HG02642 (cell line): ENCODE results near the gene MC1R.

Experiments used
- ATAC-seq: cut with Tn5 transposase; IDR thresholded peaks from one replicate; pipeline ENCODE4 v1.9.1; 2021; ENCODE audit warnings: mild to moderate bottlenecking; ENCODE audit not compliant: unreplicated experiment, poor library complexity

The MC1R gene

DNA sequence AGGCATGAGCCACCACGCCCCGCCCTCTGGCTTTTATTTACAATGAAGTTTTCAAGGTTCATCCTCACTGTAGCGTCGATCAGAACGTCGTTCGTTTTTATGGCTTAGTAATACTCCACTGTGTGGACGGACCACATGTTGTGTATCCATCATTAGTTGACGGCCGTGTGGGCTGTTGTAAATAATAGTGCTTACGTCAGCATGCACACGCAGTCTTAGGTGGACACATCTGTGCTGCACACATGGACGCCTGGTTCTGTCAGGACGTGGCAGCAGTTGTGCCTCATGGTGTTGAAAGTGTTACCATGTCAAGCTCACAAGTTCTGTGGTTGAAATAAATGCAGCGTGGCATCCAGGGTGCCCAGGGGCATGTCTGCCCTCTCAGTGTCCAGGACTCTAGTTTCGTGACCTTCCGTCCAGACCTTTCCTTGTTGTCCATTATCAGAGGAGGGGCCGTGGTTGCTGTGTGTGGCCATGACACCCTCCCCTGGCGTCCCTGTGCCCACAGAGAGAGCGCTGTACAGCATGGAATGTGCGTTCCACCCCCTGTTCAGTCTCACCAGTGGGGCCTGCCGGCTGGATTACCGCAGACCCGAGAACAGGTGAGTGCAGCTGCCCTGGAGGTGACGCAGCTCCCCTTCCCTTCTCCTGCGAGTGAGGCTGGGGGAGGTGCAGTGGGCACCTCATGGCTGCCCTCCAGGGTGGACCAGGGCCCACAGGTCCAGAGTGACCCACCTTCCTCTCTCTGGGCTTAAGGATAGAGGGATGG lies 23.0 kb upstream of the MC1R start:
- no peak for ATAC-seq

- no peak for ATAC-seq
Observed at GRCh38 chr16:89897204-89897603, 21.5 kb upstream of the MC1R start.

DNA sequence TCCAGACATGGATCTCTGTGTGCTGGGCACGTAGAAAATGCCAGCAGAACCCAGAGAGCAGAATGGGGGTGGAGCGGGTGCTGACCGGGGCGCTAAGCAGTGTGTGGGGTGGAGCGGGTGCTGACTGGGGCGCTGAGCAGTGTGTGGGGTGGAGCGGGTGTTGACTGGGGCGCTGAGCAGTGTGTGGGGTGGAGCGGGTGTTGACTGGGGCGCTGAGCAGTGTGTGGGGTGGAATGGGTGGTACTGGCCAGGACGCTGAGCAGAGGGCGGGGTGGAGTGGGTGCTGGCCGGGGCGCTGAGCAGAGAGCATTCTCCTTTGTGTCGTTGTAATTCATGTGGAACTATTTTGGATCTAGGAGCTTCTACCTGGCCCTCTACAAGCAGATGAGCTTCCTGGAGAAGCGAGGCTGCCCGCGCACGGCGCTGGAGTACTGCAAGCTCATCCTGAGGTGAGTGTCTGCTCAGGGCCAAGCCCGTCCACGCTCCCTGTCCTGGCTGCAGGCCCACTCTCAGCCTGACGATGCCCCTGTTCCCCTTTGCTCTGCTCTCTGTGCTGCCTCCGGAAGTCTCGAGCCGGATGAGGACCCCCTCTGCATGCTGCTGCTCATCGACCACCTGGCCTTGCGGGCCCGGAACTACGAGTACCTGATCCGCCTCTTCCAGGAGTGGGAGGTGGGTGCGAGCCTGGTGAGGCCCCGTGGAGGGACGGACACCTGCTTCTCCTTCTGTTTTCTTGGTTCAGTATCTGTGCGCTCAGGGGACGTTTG lies 20.3 kb upstream of the MC1R start:
- ATAC-seq = no peak

DNA sequence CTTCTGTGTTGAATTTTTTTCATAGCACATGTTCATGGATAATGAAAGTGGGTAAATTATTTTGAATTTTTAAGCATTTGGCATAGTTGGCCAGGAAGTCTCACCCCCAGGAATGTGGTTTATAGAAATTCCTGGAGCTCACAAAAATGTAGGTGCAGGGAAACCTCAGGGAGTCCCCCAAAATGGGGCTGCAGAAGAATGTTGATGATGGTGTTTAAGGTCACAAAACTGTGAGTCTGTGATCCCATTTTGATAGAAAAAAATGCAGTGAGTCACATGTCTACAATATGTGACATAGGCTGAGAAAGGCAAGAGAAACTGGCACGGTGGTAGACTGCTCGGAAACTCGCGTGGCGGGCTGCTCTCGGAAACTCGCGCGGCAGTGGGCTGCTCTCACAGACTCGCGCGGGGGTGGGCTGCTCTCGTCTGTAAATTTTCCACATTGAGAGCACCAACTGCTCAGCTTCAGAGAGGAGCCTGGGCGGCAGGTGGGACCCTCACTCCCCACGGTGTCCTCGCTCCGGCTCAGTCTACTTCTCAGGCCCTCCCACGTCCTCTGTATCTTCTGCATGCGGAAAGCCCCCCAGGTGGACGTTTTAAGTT lies 18.7 kb upstream of the MC1R start:
- ATAC-seq = no peak

DNA sequence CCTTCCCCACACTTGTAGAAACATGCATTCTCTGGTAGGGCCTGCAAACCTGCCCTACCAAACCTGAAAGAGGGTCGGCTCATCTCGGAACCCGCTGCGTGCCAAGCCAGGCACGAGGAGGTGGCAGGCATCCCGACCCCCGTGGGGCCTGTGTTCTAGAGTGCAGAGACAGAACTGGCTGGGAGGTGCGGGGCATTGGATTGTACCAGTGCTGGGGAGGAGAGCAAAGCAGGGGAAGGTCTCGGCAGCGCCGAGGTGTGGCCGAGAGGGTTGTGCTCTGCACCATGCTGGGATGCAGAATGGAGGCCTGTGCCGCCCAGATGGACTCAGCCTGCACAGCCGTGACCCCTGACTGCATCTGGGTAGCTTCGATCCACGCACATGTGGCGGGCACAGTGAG lies 17.8 kb upstream of the MC1R start:
- ATAC-seq = no peak

DNA sequence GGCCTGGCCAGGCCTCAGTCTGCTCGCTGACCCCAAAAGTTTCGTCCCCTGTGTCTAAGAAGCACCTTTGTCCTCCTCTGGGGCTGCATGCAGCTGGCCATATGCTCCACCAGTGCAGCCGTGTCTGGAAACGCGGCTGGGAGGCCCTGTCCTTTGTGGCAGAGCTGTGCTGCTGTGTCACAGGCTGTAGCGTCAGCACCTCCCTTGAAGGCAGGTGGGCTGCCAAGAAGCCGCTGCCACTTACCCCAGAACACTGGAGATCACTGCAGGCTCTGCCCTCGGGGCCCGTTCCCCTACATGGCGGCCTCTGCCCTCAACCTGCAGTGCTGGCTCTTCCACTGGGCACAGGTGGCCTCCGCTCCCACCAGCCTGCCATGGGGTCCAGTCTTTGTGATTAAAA lies 15.7 kb upstream of the MC1R start:
- ATAC-seq = no peak

DNA sequence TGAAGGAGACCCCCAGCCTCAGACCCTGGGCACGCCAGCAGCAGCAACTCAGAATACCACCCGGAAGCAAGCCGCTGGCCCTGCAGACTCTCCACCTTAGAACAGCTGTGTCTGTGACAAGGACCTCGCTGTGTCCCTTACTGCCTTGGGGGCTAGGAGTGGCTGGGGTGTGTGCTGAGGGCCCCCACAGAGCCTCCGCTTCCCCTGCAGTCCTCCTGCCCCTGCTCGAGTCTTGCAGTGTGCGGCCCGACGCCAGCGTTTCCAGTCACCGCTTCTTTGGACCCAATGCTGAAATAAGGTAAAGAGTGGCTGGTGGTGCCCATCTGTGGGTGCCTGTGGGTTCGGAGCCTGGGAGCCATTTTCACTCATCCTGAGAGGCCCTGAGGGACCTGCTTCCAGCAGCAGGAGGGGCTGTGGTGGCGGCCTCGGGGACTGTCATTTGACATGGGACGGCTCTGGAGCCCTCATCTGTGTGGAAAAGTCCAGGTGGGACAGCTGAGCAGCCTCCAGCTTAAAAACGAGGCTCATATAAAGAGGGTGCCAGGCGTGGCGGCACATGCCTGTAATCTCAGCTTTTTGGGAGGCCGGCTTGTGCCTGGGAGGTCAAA lies 14.7 kb upstream of the MC1R start:
- no peak for ATAC-seq

GRCh38 chr16:89904606-89905510 lies 13.8 kb upstream of the MC1R start:
- no peak for ATAC-seq

DNA sequence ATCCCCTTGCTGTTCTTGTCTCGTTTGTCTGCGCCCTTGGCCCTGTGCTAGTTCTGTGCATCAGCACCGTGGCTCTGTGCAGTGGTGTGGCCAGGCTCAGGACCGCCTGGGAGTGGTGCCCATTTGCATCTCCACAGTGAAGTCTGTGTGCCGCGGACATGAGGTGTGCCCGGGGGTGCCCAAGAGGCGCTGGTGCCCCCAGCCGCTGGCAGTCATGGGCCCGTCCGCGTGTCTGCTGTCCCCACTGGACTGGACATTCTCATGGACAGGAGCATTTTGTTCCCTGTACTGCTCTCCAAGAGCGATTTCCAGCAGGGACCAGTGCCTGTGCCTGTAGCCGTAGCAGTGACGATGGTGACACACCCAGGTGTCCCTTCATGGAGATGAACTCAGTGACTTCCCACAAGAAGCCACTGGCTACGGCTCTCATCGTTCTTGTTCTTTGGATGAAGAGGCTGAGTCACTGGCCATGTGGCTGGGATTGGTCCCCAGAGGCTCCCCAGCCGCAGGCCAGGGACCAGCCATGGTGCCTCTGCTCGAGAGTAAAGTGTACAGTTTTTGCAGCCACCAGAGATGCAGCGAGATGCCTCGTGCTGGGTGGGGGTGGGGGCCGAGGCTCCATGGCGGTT lies 13.0 kb upstream of the MC1R start:
- ATAC-seq = no peak

- ATAC-seq = no peak
Observed at GRCh38 chr16:89906140-89907025, 12.3 kb upstream of the MC1R start.

- no peak for ATAC-seq
Observed at GRCh38 chr16:89907055-89907814, 11.4 kb upstream of the MC1R start.

GRCh38 chr16:89908236-89908635 lies 10.4 kb upstream of the MC1R start:
- ATAC-seq = no peak

DNA sequence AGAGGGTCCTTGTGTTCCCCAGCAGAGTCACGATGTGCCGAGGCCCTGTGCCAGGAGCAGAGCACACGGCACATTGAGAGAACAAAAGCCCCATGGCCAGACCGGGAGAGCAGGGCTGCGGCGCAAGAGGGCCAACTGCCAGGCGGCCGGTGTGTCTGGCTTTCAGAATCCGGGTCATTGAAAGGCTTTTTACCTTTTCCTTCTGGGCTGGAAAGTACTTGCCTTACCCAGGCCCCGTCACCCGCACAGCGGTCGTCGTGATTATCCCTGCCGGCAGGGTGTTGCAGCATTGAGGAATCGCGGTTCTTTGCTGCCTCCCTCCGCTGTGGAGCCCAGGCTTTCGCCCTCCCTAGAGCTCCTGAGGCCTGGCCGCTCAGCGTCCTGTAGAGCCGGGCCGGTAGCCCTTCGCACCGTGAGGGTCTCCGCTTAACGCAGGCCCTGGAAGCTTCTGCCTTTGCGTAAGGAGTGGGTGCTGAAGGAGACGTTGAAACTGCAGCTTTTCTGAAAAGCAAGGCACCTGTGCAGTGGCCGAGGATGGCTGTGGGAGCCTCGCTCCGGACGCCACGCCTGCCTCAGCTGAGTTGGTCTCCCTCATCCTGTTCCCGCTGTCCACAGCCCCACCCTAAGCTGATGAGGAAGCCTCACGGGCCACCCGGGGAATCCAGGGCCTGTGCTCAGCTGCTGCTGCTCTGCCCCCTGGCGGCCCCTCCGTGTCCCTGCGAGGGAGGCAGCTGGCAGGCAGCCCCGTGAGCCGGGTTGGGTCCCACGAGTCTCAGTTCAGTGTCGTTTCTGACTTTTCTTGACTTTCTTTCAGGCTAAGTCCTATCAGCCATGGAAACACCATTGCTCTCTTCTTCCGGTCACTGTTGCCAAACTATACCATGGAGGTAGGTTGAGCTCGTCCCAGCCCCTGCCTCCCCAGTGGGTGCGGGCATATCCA lies 8.6 kb upstream of the MC1R start:
- peak; percentile 51 for ATAC-seq

- no peak for ATAC-seq
Observed at GRCh38 chr16:89910717-89911354, 7.8 kb upstream of the MC1R start.

DNA sequence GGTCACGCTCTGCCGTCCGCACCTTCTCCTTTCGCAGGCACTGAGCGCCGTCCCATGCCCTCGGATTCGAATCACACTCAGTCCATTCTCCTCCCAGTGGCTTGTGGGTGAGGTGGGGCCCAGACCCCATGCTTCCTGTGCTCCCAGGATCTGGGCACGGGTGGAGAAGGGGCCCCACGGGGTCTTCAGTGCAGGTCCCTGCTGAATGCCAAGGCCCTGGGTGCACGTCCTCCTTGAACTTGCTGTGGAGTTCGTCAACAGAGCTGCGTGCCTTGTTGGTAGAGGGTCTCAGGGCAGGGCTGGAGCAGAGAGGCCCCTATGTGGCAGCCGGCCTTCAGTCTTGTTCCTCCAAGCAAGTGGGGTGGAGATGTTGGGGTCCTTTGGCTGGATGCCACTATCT lies 7.3 kb upstream of the MC1R start:
- no peak for ATAC-seq

DNA sequence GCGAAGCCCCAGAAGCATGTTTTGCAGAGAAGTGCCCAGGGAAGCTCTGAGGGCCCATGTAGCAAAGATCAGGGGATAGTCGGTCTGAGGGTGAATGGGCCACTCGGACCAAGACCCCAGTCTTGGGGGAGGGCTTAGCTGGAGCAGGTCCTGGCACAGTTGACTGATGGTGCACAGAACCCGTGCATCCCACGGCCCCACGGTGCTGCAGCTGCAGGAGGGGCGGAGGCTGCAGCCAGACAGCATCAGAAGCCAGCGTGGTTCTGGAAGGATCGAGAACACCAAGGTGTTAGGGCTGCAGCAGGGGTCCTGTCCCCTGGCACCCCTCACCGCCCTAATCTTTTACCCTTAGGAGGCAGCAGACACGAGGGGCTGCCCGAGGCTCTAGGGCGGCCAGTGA lies 6.5 kb upstream of the MC1R start:
- ATAC-seq = no peak
